Muscle of leg (tissue), 11 donors: ENCODE results near the gene DNAJC27. TPM values are rescaled to one million over a fixed set of nuclear protein-coding genes. Genes with fewer than 3 reads are reported as not detected.

Experiments used
- DNase-seq: peaks from one replicate; pipeline ENCODE4 v3.0.0; 2013
- H3K27ac ChIP-seq: one replicate; pipeline ENCODE4 v1.5.1; 2013; ENCODE audit warnings: mild to moderate bottlenecking, low read length, control low read depth
- H3K27me3 ChIP-seq: one replicate; pipeline ENCODE4 v1.6.1; 2013; ENCODE audit warnings: low read length; ENCODE audit not compliant: control insufficient read depth, insufficient read depth
- H3K36me3 ChIP-seq: one replicate; pipeline ENCODE4 v1.6.1; 2013; ENCODE audit warnings: low read length; ENCODE audit not compliant: control insufficient read depth, insufficient read depth
- H3K4me1 ChIP-seq: one replicate; pipeline ENCODE4 v1.6.1; 2013; ENCODE audit warnings: low read length; ENCODE audit not compliant: control insufficient read depth, insufficient read depth
- H3K4me3 ChIP-seq: one replicate; pipeline ENCODE4 v1.5.1; 2013; ENCODE audit warnings: low read length, control low read depth
- H3K9me3 ChIP-seq: replicated peaks from 2 replicates; pipeline ENCODE4 v1.6.1; 2013; ENCODE audit warnings: low read depth, low read length; ENCODE audit not compliant: control insufficient read depth
- WGBS: methylation state at CpG from one replicate; pipeline ENCODE4 v1.1.5; 2013; ENCODE audit warnings: missing lambda C conversion rate; ENCODE audit not compliant: insufficient coverage; 5-methylcytosine and 5-hydroxymethylcytosine counted together
- polyA plus RNA-seq, 8 donors: library from polyadenylated mRNA; unstranded; fragments of 120-200 nt; gene quantifications; one replicate each; pipeline versions ENCODE4 v1.2.1 to v1.2.3, GENCODE V29; 2013; ENCODE audit warnings: inconsistent platforms in 1 of 8, low replicate concordance in 1 of 8; ENCODE audit not compliant: insufficient read length in 8 of 8, insufficient read depth in 1 of 8
- total RNA-seq: library from RNA; stranded (reverse); fragments of 120-200 nt; gene quantifications from one replicate; pipeline ENCODE4 v1.2.4, GENCODE V29; 2013

DNAJC27 gene
- total and polyA plus RNA-seq, 9 donors = 4.7 to 6.1 (median 5.3) TPM

DNA sequence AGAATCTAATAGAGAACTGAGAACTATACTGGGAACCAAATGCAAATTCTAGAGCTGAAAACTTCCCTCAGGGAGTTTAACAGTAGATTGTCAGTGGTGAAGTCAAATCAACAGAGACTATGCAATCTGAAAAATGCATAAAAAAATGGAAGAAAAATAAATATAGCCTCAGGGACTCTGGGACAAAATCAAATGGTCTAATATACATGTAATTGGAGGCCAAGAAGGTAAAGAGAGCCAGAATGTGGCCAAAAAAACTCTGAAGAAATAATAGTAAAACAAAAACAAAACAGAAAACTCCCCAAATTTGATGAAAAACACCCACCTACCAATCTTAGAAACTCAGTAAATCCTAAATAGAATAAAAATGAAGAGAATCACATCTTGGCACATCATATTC lies 16.5 kb downstream of the DNAJC27 start:
- no peaks in the 10 kb centered on the region for H3K27me3 ChIP-seq
- peaks cover 58% of the 10 kb centered on the region for H3K36me3 ChIP-seq
- H3K4me3 ChIP-seq = no peak overlapping the region
- no peaks in the 10 kb centered on the region for H3K4me1 ChIP-seq
- no peak overlapping the region for H3K27ac ChIP-seq
- no peak for DNase-seq
- peaks cover 12% of the 10 kb centered on the region for H3K9me3 ChIP-seq

DNA sequence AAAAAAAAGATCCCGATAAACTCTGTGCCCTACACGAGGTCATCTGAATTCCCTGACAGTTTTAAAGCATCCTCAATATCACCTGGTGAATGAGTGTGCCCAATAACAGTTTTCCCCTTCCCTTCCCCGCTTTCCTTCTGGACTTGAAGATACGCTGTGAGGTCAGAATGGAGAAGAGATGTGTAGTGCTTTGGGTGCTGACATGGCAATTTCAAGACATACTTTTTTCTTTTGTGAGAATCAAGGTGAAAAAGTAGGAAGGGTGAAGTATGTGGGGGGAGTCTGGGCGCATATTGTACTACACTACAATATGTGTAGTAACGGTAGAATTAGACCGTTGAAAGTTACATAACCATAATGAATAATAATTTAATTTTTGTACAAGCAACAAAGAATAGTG lies 21.7 kb downstream of the DNAJC27 start:
- Histone ChIP-seq H3K4me1 (no peaks in the 10 kb centered on the region), H3K4me3 (no peak overlapping the region), H3K36me3 (peaks cover 52% of the 10 kb centered on the region)

DNA sequence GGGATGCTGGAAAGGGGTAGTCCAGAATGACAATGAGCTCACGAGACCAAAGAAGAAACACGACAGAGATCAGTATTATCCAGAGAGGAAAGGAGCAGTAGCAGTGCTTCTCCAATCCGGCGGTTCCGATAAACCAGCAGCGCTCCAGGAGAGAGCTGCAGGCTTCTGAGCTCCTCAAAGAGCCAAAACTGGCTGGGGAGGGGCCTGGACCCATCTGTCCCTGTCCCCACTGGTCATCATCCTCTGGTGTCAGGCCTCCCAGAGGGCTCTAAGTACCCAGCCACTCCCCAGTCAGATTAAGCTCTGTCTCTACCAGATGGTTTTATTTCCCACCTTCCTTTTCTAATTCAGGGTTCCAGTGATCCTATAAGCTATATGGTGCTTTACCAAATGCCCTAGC lies 23.2 kb downstream of the DNAJC27 start:
- no peaks in the 10 kb centered on the region for H3K9me3 ChIP-seq
- 99% methylated on average over 6 of the region's 6 CpGs for WGBS
- peaks cover 47% of the 10 kb centered on the region for H3K36me3 ChIP-seq
- no peak overlapping the region for H3K27ac ChIP-seq
- H3K4me1 ChIP-seq = no peaks in the 10 kb centered on the region
- no peaks in the 10 kb centered on the region for H3K27me3 ChIP-seq
- H3K4me3 ChIP-seq = no peak overlapping the region
- DNase-seq = no peak

More for the DNA sequence above, 21.7 kb downstream of the DNAJC27 start:
- no CpG with 5 or more reads among the region's 7 CpGs for WGBS
- Histone ChIP-seq H3K9me3 (peaks cover 4% of the 10 kb centered on the region), H3K27me3 (no peaks in the 10 kb centered on the region), H3K27ac (no peak overlapping the region)
- no peak for DNase-seq

DNA sequence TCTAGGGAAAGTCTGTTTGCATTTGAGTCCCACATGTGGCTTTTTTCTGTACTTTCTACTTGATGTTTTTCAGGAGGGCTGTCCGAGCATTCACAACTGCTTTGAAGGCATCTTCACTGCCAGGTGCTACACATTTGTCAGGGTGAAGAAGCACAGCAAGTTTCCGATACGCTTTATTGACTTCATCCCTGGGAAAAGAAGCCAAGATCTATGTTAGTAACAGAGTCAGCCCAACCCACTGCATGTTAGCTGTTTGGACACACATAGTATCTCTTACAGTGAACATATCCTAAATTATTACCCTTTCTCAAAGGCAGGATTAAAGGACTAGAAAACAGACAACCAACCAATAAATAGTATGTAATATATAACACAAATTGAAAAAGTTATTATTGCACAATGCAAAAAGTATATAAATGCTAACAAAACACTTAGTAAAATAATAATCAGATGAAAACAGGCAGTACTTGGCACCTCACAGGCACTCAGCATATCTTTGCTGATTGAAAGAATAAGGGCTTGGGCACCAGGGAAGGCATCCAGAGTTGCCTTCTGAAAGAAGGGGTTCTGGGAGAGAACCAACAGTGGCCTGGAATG lies 24.1 kb downstream of the DNAJC27 start:
- peaks cover 47% of the 10 kb centered on the region for H3K36me3 ChIP-seq
- 69% methylated on average over 3 of the region's 3 CpGs for WGBS
- H3K4me1 ChIP-seq = no peaks in the 10 kb centered on the region
- H3K27me3 ChIP-seq = no peaks in the 10 kb centered on the region
- H3K4me3 ChIP-seq = no peak overlapping the region
- no peaks in the 10 kb centered on the region for H3K9me3 ChIP-seq
- DNase-seq = peak; percentile 21
- H3K27ac ChIP-seq = no peak overlapping the region

DNA sequence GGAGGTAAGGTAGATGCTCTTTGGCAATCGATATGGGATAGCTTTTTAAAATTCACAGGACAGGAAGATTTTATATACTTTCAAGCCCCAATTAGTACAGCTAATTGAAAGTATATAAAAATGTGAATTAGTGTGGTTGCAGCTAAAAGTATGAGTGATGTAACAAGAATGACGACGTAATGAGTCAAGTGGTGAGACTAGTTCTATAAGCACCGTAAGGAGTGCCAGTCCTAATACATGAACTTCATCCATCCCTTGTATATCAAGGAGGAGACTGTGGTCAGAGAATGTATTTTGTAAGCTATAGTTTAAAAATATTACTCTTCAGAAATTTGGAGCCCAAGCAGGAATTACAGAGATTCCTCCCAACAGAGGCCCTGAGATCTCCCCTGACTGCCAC lies 25.8 kb downstream of the DNAJC27 start:
- Histone ChIP-seq H3K27ac (no peak overlapping the region), H3K36me3 (peaks cover 38% of the 10 kb centered on the region), H3K4me1 (no peaks in the 10 kb centered on the region), H3K9me3 (no peaks in the 10 kb centered on the region), H3K27me3 (no peaks in the 10 kb centered on the region), H3K4me3 (no peak overlapping the region)
- no peak for DNase-seq
- WGBS = no CpG with 5 or more reads among the region's 4 CpGs

DNA sequence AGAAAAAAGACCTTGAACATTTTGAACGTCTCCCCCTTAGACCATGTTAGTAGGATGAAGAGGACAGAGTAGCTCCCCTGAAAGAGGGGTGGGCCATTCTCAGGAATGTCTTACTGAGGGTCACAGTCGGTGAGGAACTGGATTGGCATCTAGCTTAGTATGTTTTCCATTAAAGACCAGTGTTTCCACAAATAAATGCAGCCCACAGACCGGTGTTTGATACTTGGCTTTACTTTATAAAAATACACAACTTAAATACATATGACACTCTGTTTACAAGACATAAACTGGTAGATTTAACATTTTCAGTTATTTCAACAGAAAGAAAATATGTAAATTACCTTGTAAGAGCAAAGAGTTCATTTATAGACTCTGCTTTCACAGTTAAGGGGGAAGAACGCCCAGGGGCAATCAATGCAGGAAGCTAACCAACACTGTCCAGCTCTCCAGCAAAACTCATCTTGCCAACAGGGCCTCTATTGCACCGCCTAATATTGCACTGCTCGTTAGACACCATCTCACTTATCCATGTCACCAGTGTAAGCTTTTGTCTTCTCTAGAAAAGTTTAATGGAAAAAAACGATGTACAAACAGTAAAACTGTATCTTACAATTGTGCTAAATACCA lies 28.2 kb downstream of the DNAJC27 start:
- peaks cover 30% of the 10 kb centered on the region for H3K36me3 ChIP-seq
- no CpG with 5 or more reads among the region's 7 CpGs for WGBS
- H3K27ac ChIP-seq = no peak overlapping the region
- H3K9me3 ChIP-seq = no peaks in the 10 kb centered on the region
- H3K4me3 ChIP-seq = no peak overlapping the region
- DNase-seq = no peak
- H3K27me3 ChIP-seq = no peaks in the 10 kb centered on the region
- no peaks in the 10 kb centered on the region for H3K4me1 ChIP-seq

DNA sequence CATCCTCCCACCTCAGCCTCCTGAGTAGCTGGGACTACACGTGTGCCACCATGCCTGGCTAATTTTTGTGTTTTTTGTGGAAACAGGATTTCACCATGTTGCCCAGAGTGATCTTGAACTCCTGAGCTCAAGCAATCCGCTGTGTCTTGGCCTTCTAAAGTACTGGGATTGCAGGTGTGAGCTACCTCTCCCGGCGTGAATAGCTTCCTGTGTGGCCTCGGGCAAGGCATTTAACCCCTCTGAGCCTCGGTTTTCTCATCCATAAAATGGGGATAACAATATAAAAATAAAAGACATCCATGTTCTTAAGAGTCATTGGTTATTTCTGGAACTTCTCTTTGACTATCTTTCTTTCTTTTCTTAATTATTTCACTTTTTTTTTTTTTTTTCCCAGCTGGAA lies 32.4 kb downstream of the DNAJC27 start:
- no peaks in the 10 kb centered on the region for H3K9me3 ChIP-seq
- no peak overlapping the region for H3K4me3 ChIP-seq
- WGBS = no CpG with 5 or more reads among the region's 6 CpGs
- DNase-seq = no peak
- no peaks in the 10 kb centered on the region for H3K27me3 ChIP-seq
- H3K27ac ChIP-seq = no peak overlapping the region
- peaks cover 3% of the 10 kb centered on the region for H3K36me3 ChIP-seq
- H3K4me1 ChIP-seq = no peaks in the 10 kb centered on the region

DNA sequence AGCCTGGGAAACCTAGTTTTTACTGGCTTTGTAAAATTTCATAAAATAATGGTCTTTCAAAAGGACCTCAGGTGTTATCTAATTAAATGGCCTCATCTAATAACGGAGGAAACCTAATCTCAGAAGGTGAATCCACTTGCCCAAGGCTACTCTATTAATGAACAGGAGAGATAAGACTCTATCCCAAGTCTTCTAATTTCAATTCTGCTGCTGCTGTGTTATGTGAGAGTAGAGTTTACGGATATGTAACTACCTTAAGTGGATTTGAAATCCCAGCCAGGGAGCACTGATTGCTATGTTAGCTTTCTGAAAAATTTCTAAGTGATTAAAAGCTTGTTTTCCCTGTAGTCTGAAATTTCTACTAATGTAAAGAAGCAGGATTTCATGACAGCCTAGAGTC lies 34.5 kb downstream of the DNAJC27 start:
- no CpG with 5 or more reads among the region's 2 CpGs for WGBS
- H3K9me3 ChIP-seq = no peaks in the 10 kb centered on the region

DNA sequence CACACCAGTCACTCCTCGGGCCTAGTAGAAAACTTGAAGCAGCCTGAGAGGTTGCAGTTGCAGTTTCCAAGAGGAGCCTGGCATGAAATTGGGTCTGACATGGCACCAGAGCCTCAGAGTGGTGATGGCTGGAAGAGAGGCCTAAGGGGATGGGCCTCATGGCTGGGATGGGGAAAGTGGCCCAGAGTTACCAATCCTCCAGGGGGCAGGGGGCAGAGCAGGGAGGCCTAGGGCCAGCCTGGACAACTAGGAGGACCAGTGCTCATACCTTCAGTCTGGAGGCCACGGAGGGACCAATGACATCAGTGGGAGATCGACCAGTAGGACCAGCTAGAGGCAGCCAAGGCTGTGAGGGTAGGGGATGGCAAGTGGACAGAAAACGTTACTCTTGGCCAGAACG lies 36.6 kb downstream of the DNAJC27 start:
- H3K36me3 ChIP-seq = no peaks in the 10 kb centered on the region
- no peak overlapping the region for H3K4me3 ChIP-seq
- no peak overlapping the region for H3K27ac ChIP-seq
- no peaks in the 10 kb centered on the region for H3K27me3 ChIP-seq
- no peaks in the 10 kb centered on the region for H3K9me3 ChIP-seq
- DNase-seq = no peak
- H3K4me1 ChIP-seq = no peaks in the 10 kb centered on the region
- 74% methylated on average over 2 of the region's 5 CpGs for WGBS

More for the DNA sequence above, 34.5 kb downstream of the DNAJC27 start:
- Histone ChIP-seq H3K4me3 (no peak overlapping the region), H3K4me1 (no peaks in the 10 kb centered on the region), H3K27me3 (no peaks in the 10 kb centered on the region), H3K36me3 (no peaks in the 10 kb centered on the region), H3K27ac (no peak overlapping the region)
- no peak for DNase-seq

DNA sequence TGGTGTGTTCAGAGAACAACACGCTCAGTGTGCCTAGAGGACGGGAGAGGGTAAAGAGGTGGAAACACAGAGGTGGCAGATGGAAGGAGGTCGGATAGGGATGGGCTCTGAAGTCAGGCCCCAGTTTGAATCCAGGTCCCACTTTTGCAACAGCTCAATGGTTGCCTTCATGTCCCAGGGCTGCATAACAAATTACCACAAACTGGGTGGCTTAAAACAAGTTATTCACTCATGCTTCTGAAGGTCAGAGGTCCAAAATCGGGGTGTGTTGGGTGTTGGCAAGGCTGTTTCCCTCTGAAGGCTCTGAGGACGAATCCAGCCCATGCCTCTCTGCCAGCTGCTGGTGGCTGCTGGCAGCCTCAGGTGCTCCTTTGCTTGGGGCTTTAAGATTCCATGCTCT lies 39.0 kb downstream of the DNAJC27 start:
- no peak overlapping the region for H3K4me3 ChIP-seq
- WGBS = 75% methylated on average over 5 of the region's 5 CpGs
- H3K27ac ChIP-seq = no peak overlapping the region
- no peaks in the 10 kb centered on the region for H3K9me3 ChIP-seq
- no peaks in the 10 kb centered on the region for H3K4me1 ChIP-seq
- DNase-seq = no peak
- H3K27me3 ChIP-seq = no peaks in the 10 kb centered on the region
- no peaks in the 10 kb centered on the region for H3K36me3 ChIP-seq

DNA sequence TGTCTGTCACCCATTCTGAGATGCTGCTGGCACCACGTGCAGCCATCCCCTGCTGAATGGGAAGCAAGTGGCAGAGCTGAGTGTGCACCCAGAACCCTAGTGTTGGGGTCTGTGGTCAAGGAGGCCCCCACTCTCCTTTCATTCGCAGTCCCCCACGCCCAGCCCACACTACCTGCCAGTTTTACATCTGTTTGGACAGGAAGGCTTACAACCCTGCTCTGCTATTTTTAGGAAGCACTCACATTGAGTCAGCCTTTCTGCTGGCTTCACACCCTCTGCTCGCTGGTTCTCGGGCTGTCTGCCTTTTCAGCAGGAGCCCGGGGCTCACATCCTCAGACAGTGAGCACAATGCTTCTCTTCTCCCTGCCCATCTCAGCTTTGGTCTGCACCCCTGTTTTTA lies 41.0 kb downstream of the DNAJC27 start:
- Histone ChIP-seq H3K27me3 (peaks cover 6% of the 10 kb centered on the region), H3K27ac (no peak overlapping the region), H3K4me1 (peaks cover 12% of the 10 kb centered on the region), H3K36me3 (no peaks in the 10 kb centered on the region), H3K4me3 (no peak overlapping the region), H3K9me3 (no peaks in the 10 kb centered on the region)
- peak; percentile 25 for DNase-seq
- WGBS = 27% methylated on average over 5 of the region's 6 CpGs
